ENCODE data around the gene UBE4B. TPM values are rescaled to one million over a fixed set of nuclear protein-coding genes. Genes with fewer than 3 reads are reported as not detected.
A peak's percentile ranks its signal among the peaks of the same experiment; 100 is the strongest.
"Not testable (repeated sequence)": the region's sequence is repeated elsewhere in the genome, so short reads cannot be mapped to it uniquely, and the experiment has no call there.

Gene UBE4B
- total RNA-seq, 1 experiment from 2014 or later, result 33.5 TPM

DNA sequence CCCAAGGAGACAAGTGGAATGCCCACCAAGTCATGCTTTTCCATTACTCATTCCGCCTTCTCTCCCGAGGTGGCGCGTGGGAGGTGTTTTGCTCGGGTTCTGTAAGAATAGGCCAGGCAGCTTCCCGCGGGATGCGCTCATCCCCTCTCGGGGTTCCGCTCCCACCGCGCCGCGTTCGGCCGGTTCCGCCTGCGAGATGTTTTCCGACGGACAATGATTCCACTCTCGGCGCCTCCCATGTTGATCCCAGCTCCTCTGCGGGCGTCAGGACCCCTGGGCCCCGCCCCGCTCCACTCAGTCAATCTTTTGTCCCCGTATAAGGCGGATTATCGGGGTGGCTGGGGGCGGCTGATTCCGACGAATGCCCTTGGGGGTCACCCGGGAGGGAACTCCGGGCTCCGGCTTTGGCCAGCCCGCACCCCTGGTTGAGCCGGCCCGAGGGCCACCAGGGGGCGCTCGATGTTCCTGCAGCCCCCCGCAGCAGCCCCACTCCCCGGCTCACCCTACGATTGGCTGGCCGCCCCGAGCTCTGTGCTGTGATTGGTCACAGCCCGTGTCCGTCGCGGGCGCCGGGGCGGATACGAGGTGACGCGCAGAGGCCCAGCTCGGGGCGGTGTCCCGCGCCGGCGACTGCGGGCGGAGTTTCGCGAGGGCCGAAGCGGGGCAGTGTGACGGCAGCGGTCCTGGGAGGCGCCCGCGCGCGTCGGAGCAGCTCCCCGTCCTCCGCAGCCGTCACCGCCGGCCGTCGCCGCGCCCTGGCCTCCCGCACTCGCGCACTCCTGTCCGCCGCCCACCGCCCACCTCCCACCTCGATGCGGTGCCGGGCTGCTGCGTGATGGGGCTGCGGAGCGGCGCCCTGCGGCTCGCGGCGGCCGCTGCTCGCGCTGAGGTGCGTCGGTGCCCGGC, 177.4 kb downstream of the UBE4B start, which contains the start of gene KIF1B:
Gene KIF1B, plus strand, starts transcription at position 666 of the 906 bp plus-strand sequence. CDS start 21,759 bp downstream, outside the sequence.
- DNase-seq (ENCODE audit: low read depth), result peak; percentile 97

DNA sequence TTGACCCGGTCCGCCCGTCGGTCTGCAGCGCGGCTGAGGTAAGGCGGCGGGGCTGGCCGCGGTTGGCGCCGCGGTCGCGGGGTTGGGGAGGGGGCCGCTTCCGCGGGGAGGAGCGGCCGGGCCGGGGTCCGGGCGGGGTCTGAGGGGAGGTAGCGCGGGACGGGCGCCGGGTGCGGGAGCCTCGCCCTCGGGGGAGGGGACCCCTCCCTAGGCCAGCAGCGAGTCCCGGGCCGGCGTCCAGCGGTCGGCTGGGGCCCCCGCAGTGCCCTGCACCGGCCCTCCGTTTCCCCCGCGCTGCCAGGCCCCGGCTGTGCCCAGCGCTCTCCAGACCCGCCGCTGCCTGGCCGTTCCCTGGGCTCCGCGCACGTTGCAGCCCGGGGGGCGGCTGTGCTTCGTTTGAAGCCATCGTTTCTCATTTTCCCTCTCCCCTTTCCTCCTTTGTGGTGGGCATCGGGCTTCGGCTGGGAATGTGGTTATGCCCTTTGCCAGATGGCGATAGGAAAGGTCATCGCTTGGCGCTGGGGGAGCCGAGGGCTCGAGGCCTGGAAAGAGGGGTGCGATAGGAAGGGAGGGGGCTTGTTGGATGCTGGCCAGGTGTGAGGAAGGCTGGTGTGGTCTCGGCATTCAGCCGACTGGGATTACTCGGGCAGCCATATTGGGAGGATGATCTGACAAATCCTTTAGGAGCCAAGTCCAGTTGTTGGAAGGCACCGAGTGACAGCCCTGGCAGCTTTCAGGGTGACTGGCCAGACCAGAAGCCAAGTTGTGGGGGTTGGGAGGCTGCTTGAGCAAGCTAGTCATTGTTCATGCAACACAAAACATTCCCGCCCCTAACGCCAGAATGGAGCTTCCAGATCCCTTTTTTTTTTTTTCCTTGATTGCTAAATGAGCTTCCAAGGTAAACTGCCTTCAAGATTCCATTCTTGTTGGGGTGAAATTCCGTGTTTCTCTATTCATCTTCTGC, 178.4 kb downstream of the UBE4B start:
- DNase-seq (ENCODE audit: low read depth), result peak; percentile 81

DNA sequence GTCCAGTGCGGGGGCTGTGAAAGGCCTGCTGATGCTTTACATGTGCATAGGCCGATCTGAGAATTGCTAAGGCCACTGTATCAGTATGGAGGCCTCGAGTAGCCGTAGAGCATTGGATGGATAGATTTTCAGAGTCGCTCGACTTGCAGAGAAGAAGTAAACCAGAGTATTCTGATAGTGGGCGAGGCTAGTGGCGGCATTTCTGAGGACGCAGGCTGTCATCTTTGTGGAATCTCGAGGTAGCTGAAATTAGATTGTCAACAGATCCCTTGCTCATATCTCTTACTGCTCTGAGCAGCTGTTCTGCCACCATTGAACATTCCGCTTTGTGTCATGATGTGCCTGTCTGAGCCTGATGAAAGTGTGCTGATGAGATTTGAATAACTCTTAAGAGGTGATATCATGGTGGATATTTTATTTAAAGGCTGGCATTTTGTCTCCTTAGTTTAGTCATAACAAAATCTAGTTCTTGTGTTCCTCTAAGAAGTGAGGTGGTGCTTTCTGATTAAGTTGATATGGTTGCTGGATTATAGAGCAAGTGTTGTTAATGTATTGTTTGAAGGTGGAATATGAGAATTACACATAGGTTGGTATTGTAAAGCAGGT, 179.2 kb downstream of the UBE4B start:
- peak; percentile 54 for DNase-seq (ENCODE audit: low read depth)

DNA sequence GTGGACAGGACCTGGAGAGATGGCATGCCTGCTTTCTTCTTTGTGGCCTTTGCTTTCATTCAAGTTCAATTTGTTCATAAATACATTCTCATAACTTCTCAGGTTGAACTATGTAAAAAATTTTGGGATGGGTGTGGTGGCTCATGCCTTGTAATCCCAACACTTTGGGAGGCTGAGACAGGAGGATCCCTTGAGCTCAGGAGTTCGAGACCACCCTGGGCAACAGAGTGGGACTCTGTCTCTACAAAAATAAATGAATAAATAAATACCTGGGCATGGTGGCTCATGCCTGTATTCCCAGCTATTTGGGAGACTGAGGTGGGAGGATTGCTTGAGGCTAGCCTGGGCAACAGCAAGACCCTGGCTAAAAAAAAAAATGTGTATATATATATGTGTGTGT, 179.7 kb downstream of the UBE4B start:
- DNase-seq (ENCODE audit: low read depth), result no peak

DNA sequence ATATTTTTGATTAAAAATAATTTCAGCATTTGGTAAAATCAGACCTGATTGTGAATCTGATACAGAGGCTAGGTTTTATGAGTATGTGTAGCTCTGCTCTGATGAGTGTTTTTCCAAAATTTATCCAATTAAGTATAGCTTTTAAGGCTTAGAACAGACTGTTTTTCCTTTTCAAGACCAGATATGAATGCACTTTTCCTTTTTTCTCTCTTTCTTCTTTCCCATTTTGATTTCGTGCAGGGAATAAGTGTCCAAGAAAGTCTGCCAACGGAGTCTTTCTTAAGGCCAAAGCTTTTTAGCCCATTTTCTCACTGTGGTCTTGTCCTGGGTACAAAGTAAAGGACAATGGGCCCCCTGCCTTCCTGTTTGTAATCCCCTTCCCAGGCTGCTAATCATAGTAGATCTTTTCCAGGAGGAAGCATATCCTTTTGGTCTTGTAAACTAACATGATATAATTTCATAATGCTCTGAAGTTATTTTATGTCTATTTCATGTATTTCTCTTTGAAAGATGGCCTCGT, 180.5 kb downstream of the UBE4B start:
- no peak for DNase-seq (ENCODE audit: low read depth)

DNA sequence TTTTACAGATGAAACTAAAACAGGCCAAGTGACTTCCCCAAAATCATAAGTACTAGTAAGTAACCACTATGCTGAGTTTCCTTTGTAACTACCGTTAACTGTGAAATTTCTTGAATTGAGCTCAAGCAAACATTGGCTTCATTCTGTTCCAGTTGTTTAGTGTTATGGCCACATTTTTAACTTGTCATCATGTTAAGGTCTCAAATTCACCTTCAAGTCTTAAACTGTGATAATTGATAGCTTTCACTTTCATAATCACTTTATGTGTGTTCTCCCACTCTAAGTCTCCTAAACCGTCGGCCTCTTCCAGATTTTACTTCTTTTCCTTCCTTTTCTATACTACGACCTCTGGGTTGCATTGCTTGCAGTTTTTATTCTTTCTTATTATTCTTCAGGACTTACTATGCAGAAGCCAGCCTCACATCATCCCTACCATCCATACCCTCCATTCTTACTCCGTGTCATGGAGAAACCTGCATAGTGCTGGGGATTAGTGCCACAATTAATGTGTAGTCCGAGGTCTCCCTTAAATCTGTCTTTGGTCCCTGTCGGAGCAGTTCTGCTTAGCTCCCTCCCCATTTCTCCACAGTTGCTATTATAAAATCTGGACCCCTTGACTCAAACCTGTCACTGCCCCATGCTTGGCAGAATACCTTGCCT, 183.5 kb downstream of the UBE4B start:
- no peak for DNase-seq (ENCODE audit: low read depth)

DNA sequence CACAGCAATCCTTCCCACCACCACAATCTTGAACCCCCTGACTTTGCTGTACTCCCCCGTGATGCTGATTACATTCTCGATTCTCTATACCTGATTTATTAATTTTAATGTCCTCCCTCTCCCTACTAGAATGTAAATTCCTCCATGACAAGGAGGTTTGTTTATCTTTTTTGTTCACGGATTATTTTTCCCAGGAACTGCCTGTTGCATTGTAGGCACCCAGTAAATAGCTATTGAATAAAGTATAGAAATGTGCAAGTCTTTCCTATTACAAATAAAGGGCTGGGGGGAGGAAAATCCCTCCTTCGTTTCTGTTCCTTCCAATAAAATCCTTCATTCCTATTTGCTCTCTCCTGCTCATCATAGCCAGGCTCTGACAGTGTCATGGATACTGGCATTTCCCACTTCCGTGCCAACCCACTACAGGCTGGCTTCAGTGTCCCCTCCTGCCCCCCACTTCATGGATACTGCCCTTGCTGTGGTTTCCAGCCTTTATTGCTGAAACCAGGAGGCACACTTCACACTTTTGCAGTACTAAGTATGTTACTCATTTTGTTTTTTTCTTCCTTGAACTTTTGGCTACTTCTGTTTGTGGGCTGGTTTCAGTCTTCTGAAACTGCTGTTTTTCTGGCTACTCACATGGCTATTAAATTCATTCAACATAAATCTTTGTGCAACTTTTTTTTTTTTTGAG, 185.1 kb downstream of the UBE4B start:
- DNase-seq (ENCODE audit: low read depth), result peak; percentile 43

DNA sequence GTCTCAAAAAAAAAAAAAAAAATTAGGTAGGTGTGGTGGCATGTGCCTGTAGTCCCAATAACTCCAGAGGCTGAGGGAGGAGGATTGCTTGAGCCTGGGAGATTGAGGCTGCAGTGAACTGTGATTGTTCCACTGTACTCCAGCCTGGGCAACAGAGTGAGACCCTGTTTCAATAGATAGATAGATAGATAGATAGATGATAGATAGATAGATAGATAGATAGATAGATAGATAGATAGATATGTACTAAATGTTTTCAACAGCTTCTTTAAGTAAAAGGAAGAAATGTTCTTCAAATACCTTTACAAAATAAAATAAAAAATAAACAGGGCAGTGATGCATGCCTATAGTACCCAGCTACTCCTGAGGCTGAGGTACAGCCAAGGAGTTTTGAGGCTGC, 187.4 kb downstream of the UBE4B start:
- DNase-seq (ENCODE audit: low read depth), result no peak

DNA sequence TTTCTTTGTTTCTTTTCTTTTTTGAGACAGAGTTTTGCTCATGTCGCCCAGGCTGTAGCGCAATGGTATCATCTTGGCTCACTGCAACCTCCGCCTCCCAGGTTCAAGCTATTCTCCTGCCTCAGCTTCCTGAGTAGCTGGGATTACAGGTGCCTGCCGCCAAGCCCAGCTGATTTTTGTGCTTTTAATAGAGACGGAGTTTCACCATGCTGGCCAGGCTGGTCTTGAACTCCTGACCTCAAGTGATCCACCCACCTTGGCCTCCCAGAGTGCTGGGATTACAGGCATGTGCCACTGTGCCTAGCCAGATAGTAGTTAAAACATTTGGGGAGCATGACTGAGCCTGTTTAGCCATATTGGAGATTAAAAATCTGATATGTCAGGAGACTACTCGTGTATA, 187.9 kb downstream of the UBE4B start:
- not testable (repeated sequence) for DNase-seq (ENCODE audit: low read depth)

DNA sequence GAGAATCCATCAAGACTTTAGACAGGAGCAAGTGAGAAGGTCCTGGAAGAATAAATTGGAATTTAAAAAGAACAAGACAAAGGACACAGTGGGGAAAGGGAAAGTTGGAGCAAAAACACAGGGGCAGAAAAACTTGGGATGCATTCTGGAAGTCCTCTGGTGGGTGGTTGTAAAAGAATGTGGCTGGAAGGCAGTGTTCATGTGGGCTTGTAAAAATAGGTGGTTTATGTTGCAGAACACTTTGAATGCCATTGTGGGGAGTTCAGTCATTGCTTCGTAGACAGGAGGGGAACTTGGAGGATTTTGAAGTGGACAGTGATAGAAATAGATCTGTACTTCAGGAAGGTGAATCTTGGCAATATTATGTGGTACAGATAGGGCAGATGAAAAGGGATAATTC, 192.8 kb downstream of the UBE4B start:
- DNase-seq (ENCODE audit: low read depth), result peak; percentile 5

DNA sequence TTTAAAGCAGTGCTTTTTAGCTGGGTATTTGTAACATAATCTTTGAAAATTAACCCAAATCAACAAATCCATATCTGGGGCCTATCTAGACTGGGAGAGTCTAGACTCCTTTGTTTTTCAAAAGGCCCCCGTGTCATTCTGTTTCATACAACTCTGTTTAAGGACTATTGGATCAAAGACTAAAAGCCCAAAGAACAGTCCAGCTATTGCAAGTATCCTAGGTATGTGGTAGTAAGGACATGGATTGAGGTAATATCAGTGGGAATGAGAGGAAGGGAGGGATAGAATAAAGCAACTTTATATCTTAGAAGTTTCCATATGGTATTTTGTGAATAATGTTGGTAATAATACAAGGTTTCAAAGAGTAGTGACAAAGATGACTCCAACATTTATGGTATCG, 195.8 kb downstream of the UBE4B start:
- DNase-seq (ENCODE audit: low read depth), result no peak

DNA sequence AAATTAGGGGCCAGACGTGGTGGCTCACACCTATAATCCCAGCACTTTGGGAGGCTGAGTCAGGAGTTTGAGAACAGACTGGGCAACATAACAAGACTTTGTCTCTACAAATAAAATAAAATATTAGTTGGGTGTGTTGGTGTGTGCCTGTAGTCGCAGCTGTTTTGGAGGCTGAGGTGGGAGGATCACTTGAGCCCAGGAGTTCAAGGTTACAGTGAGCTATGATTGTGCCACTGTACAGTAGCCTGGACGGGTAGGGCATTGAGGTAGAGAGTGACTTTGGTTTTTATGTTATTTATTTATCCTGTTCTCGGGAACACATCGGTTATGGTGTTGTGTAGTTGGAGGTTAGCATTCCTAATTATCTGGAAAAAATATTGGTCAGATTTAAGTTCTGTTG, 197.1 kb downstream of the UBE4B start:
- DNase-seq (ENCODE audit: low read depth), result no peak

Other genes starting within 250 kb of the UBE4B start
- gene CLSTN1, start 209.0 kb upstream of the UBE4B start, total RNA-seq (2014; rRNA removed; shearing (Covaris generic)), result 48.3 and 53.6 TPM in 2 replicates
- 30.6 and 37.0 TPM in 2 replicates for gene CTNNBIP1, start 122.7 kb upstream of the UBE4B start, total RNA-seq (2014; rRNA removed; shearing (Covaris generic))
- 61.9 and 72.8 TPM in 2 replicates for gene LZIC, start 89.6 kb upstream of the UBE4B start, total RNA-seq (2014; rRNA removed; shearing (Covaris generic))
- gene NMNAT1, start 89.5 kb upstream of the UBE4B start, total RNA-seq (2014; rRNA removed; shearing (Covaris generic)), result 7.6 and 17.2 TPM in 2 replicates
- gene RBP7, start 35.7 kb upstream of the UBE4B start, total RNA-seq (2014; rRNA removed; shearing (Covaris generic)), result not detected in 2 replicates
- gene KIF1B, start 177.6 kb downstream of the UBE4B start, total RNA-seq (2014; rRNA removed; shearing (Covaris generic)), result 11.9 and 12.5 TPM in 2 replicates

Measured in RPMI7951 (cell line).